DMS153 (cell line): ENCODE data around the gene ABCC3.

Experiments used
- DNase-seq: peaks from one replicate; lab custom pipeline; 2025; lab: John Stamatoyannopoulos, UW

ABCC3 gene

DNA sequence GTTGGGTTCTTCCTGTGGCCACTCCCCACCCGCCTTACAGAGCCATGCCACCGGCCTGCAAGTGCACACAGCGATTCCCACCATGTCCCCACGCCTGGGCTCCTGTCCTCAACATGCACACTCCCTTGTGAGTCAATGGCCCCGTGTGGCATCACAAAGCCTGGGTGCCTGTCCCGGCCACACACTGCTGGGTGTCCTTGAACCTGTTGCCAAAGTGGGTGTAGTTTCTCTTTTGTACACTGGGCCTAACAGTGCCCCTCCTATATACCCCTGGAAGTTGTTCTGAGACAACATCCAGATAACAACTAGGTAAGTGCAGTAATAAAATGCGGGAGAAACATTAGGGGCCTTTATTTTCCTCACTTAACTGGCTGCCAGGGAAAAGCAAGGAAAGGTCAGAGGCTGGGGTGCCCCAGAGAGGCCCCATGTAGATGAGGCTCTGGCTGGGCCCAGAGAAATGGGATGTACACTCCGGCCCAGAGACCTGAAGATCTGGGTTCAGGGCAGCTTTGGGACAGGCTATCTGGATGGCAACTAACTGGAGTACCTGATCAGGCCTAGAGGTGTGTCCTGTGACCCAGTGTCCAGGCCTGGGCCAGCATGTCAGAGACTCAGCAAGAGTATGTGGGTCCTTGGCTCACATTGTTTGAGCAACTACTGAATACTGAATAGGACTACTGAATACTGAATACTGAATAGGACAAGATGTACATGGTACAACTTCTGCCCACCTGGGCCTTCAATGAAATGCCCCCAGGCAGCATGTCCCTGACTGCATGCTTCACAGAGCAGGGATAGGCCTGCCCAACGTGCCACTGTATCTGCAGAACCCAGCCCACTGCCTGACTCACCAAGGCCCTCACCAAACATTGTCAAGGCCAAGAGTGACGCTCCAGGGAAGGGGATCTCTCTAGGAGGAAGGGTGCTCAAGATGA, 8.3 kb downstream of the ABCC3 start:
- DNase-seq = no peak

DNA sequence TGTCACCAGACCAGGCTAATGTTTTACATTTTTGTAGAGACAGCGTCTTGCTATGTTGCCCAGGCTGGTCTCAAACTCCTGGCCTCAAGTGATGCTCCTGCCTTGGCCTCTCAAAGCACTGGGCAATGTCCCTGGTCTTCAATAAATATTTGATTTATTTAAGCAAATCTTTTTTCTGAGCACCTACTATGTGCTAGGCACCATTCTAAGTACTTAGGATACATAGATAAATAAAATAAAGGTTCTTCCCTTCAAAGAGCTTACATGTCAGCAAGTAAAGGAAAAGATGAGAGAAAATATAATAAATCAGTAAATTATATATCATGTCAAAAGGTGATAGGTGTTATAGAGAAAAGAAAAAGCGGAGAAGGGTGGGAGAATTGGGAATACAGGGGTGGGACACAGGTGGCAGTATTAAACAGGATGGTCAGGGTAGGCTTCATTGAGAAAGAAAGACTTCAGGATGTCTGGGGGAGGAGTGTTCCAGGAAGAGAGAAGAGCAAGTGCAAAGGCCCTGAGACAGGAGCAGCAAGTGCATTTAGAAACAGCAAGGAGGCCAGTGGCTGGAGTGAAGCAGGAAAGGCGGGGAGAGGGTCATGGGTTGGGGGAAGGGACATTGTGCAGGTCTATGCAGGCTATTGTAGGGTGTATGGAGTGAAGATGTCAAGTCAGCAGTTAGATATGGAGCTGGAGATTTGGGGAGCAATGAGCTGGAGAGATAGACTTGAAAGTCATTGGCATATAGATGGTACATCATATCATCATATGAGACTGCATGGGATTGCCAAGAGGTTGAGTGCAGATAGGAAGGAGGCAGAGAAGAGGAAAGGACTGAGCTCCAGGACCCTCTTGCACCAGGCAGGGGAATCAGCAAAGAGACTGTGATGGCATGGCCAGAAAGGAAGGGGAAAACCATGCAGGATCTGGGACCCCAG, 11.3 kb downstream of the ABCC3 start:
- DNase-seq = no peak

DNA sequence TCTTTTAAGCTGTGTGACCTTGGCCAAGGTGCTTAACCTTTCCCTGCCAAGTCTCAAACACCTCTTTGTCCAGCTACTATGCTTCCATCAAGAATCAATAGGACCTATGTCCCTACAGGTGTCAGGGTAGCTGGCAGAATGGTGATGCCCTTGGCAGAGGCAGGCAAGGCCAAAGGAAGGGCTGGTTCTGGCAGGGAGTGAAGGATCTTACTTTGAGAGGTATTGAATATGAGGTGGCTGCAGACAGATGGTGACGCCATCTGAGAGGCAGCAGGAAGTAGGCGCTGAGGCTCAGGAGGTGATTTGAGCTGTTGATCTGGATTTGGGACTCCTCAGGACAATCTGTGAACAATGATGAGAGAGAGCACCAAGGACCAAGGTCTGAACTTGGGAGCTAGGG, 12.5 kb downstream of the ABCC3 start:
- no peak for DNase-seq

DNA sequence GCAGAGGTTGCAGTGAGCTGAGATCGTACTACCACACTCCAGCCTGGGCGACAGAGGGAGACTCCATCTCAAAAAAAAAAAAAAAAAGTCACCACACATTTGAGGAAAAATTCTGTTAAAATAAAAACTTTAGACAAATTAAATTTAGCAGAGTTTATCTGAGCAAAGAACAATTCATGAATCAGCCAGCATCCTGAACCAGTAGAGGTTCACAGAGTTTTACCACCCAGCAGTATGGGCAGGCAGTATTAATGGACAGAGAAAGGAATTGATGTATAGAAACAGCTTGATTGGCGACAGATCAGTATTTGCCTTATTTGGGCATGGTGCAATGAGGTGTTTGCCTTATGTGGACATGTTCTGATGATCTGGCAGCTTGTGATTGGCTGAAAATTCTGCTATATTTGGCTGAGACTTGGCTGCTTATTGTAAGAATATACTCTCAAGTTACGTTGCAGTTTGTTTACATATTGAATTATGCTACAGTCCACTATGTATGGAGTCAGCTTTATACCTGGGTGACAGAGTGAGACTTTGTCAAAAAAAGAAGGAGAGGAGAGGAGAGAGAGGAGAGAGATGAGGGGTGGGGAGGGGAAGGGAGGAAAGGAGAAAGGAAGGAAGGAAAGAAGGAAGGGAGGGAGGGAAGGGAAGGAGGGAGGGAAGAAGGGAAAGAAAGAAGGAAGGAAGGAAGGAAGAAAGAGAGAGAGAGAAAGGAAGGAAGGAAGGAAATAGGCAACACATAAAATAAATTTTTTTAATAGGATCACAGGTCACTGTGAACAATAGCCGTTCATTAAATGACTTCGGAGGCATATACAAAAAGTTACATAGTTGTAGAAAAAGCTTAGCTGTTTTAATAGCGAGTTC, 14.6 kb downstream of the ABCC3 start:
- DNase-seq = no peak

DNA sequence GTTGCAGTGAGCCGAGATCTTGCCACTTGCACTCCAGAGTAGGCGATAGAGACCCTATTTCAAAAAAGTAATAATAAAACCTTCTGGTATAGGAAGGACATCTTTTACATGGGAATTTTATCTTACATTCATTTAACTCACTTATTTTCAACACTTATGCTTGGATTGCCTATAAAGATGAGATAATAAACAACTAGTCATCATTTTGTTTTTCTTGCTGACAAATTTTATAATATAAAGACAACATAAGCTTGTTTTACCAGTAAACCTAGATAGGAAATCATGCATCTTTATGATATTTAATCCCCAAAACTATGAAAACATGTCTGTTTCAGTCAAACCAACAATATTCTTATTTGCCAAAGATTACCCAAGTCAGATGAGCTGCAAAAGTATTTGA, 17.0 kb downstream of the ABCC3 start:
- no peak for DNase-seq

DNA sequence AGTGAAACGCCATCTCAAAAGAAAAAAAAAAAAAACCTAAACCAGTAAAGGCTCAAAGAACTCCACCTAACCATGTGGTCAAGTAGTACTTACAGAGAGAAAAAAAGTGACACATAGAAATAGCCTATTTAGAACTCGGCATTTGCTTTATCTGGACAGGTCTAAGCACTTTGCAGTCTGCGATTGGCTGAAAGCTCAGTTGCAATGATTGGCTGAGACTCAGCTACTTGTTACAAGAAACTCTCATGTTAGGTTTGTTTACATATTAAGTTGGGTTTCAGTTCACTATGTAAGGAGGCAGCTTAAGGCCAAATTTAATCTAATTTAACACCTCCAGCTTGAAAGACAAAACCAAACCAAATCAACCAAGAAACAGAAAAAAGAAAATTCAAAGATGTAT, 19.1 kb downstream of the ABCC3 start:
- DNase-seq = no peak

DNA sequence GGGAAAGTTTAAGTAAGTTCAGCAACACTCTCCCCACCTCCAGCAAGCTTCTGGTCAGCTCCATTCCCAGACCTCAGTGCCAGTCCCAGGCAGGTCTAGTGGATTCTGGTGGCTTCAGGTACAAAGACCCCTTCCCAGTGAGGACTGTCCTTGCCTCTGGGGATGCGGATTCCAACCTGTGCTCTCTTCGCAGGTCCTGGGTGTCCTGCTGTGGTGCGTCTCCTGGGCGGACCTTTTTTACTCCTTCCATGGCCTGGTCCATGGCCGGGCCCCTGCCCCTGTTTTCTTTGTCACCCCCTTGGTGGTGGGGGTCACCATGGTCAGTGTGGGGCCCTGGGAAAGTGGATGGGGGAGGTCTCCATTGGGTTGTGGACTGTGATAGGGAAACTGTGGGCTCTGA, 21.8 kb downstream of the ABCC3 start:
- no peak for DNase-seq

DNA sequence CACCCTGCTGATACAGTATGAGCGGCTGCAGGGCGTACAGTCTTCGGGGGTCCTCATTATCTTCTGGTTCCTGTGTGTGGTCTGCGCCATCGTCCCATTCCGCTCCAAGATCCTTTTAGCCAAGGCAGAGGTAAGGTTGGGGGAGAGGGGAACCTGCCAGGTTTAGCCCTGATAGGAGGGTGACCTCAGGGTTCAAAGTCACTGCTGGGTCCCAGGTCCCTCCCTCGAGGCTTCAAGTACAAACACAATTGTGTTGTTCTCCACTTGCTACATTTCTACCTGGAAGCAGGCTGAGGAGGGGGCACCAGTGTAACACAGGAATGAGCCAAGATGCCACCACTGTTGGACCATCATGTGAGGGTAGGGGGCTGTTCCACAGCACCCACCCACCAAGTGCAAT, 22.4 kb downstream of the ABCC3 start:
- DNase-seq = no peak

DNA sequence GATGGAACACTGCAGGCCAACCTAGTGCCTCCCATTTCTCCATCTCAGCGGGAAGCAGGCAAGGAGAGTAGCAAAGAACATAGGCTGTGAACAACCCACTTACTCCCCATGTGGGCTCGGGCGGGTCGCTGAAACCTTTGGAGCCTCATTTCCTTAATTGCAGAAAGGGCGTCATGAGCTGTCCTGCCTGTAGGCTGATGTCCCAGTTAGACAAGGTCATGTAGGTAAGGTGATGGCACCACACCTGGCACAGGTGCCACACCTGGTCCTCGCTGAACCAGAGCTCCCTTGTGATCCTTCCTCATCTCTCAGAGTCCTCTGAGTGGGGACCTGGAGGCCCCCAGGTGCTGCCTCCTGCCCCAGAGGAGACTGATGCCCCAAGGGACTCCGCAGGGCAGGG, 22.9 kb downstream of the ABCC3 start:
- DNase-seq = no peak

DNA sequence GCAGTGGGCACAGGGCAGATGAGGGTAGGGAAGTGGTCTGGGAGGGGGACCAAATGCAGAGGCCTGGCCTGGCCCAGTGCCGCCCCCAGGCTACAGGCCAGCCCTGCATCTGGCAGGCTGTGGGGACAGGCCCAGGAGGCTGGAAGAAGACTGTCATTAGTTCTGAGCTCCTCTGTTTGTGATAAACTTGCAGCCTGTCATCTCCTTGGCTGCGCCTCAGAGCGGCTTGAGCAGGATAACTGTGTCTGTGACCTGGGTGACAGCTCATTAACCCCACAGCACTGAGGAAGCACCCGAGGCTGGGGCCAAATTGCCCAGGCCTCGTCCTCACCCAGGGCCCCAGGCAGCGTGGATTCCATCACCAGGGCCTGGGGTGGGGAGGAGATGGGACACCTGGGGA, 23.9 kb downstream of the ABCC3 start:
- DNase-seq = no peak

DNA sequence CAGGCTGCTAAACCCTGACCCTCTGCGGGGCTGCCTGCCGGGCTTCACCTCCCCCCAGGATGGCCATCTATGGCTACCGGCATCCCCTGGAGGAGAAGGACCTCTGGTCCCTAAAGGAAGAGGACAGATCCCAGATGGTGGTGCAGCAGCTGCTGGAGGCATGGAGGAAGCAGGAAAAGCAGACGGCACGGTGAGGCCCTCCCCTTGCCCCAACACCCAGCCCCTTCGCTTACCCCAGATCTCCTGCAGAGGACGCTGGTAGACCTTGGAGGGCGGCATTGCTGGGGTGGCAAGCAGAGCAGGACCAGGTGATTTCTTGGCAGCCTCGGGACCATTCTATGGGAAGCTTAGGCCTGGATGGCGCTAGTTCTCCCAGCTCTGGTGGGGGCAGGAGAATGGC, 24.5 kb downstream of the ABCC3 start:
- DNase-seq = no peak

DNA sequence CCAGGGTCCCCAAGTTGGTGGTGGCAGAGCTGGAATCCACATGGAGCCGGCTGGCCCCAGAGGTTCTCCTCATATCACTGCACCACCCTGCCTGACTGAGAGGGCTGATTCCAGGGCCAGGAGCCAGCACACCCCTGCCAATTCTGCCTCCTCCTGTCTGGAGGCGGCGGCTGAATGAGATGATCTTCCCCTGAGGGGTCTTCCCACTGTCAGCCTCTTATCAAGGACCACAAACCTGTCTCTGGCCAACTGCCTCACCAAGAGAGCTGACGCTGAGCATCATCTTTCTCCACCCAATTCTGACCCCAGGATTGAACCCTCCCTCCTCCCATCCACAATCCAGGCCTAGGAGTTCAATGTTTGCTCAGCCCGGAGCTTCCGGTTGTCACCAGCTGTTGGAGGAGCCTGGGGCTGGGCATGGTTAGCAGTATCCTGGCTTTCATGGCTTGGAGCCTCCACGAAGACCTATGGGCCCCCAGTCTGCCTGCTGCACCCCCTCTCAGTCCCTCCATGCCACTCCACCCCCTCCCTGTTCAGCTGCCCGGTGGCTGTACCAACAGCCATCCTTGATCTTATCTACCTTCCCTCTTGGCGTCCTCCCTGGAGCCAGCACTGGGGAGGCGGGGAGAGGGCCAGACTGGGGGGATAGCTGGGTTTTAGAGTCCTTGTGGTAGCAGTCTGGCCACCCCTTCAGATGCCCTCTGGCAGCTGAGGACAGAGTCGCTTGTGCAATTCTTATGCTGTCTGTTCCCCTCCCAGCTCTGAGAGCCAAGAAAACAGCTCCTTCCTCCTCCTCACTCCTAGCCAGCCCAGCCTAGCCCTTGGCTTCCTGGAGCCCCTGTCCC, 25.6 kb downstream of the ABCC3 start:
- peak; percentile 35 for DNase-seq

DNA sequence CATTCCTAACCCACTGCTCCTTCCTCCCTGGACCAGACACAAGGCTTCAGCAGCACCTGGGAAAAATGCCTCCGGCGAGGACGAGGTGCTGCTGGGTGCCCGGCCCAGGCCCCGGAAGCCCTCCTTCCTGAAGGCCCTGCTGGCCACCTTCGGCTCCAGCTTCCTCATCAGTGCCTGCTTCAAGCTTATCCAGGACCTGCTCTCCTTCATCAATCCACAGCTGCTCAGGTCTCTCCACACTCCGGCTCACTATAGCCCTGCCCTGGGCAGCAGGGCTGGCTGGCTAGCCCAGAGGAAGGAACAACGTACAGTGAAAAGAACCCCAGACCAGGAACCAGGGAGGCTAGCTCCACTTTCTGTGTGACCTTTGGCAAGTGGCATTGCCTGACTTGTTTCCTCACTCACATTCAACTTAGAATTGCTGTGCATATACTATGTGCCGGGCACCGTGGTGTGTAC, 26.2 kb downstream of the ABCC3 start:
- no peak for DNase-seq

DNA sequence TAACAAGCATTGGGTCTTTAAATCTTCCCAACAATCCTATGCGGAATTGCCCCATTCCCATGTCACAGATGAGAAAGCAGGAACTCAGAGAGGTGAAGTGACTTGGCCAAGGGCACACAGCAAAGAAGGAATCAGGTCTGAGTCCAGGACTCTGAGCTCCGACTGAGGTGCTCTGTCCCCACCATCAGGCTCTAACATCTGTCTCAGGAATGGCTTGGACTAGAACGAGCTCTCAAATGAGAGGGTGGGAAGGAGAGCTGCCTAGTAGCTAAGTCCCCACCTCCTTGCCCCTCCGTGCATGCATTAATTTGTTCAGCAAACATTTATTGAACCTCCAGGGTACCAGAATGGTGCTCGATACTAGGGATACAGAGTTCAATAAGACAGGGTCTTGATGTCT, 26.7 kb downstream of the ABCC3 start:
- DNase-seq = no peak

DNA sequence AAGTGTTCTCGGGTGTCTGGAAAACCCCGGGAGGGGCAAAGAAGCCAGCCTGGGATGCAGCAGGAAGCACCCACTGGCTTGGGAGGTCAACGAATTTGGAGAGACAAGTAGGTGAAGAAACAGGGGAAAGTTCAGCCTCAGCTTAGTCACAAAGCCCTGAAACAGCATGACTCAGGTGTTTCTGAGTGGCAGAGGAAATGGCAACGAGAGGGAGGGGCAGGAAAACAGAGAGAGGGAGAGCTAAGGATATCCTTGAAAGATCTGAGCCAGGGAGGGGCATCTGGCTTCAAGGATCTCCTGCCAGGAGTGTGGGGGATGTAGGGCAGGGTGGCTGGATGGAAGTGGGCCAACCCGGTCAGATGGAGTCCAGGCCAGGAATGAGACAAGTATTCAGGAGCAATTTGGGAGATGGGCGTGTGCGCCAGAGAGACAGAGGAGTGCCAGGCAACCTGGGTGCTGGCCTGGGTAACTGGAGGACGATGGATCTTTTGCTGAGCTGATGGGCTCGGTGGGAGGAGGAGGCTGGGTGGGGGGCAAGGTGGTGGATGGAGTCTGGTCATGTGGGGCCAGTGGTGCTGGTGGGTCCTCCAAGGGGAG, 27.2 kb downstream of the ABCC3 start:
- peak; percentile 64 for DNase-seq

DNA sequence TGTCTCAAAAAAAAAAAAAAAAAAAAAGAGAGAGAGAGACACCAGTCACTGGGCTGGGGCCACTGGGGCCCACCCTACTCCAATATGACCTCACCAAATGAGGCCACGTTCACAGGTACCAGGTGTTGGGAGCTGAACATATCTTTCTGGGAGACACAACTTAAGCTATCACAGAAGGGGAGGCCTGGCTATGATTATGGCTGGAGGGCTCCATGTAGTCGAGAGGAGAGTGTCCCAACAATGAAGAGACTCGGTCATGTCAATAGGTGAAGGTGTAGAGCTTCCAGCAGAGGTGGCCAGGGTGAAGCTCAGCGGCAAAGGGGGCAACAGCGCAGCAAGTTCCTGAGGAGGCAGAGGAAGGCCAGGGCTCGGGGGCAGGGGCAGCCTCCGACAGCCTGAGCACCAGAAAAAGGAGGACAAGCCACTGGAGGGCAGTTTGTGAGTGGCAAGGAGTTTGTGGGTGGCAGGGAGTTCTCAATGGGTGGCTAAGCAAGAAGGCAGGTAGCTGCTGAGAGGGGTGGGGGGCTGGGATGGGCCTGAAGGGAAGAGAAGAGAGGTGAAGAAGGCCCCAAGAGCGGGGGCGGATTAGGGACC, 28.0 kb downstream of the ABCC3 start:
- DNase-seq = no peak

DNA sequence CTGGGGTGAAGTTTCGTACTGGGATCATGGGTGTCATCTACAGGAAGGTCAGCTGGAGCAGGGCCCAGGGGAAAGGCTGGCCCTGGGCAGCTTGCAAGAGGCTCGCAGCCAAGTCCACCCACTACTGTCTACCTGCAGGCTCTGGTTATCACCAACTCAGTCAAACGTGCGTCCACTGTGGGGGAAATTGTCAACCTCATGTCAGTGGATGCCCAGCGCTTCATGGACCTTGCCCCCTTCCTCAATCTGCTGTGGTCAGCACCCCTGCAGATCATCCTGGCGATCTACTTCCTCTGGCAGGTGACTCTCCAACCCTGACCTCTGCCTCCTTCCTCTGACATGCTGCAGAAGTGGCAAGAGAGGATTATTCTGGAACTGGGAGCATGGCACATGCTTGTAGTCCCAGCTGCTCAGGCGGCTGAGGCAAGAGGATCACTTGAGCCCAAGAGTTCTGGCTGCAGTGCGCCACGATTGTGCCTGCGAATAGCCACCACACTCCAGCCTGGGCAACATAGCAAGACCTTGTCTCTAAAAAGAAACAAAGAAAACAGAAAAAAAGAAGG, 29.2 kb downstream of the ABCC3 start:
- no peak for DNase-seq

DNA sequence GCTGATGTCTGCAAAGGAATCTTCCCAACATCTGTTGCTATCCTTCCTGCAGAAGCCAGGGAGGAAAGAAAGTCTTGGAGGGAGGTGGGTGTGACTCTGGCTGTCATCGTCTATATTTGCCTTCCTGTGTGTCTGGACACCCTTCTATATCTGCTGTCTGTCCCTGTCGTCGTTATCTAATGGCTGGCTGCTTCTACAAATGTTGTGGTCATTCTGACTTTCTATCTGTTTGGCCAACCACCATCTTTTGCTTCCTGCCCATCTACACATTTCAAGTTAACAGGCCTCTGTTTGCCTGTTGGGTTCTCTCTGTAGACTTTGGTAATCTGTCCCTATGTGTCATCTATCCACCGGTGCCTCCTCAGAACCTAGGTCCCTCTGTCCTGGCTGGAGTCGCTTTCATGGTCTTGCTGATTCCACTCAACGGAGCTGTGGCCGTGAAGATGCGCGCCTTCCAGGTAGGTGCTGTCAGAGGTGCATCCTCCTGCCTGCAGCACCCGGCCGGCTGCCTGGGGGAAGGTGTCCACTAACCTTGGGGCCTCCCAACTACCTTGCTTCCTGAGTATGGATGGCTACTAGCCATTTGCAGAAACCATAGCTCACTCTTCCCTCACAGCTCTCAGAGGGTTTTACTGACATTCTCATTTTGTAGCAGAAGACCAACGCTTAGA, 30.2 kb downstream of the ABCC3 start:
- no peak for DNase-seq

DNA sequence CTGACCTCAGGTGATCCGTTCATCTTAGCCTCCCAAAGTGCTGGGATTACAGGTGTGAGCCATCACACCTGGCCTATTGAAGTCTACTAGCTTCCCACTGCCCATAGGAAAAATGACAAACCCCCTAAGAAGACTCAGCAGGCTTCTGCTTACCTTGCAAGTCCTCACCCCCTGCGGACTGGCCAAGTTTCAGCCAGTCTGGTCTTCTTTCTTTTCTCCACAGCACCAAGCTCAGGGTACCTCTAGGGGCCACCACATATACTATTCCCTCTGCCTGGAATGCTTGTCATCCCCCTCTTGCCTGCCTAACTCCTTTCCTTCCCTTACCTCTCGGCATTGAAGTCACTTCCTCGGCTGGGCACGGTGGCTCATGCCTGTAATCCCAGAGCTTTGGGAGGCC, 31.2 kb downstream of the ABCC3 start:
- no peak for DNase-seq
